ENCODE measurements around the gene ZXDC.

- TF ChIP-seq CTCF (IDR thresholded peaks at IDR 0.05), result no peak
- TF ChIP-seq POLR2A (IDR thresholded peaks at IDR 0.05), result no peak
These were observed 82.1 kb downstream of the ZXDC start for GRCh38 chr3:126393563-126393962.
